Neuronal stem cell (in vitro differentiated cells): ENCODE measurements around the gene MYH8.

Experiments
- DNase-seq: peaks from one replicate; pipeline ENCODE4 v3.0.0-alpha.2; 2013; ENCODE audit warnings: low spot score
- H2AFZ ChIP-seq: one replicate; pipeline ENCODE4 v1.6.1; 2013; ENCODE audit warnings: mild to moderate bottlenecking, low read length, inconsistent platforms
- H2AK5ac ChIP-seq: 2 replicates; pipeline ENCODE4 v1.6.1; 2013; ENCODE audit warnings: low read depth, mild to moderate bottlenecking, inconsistent platforms, low read length, moderate library complexity, mixed read lengths
- H2BK120ac ChIP-seq: 2 replicates; pipeline ENCODE4 v1.6.1; 2013; ENCODE audit warnings: low read depth, mild to moderate bottlenecking, inconsistent platforms, low read length, moderate library complexity, mixed read lengths
- H2BK12ac ChIP-seq: one replicate; pipeline ENCODE4 v1.6.1; 2013; ENCODE audit warnings: low read length, inconsistent platforms
- H2BK15ac ChIP-seq: 2 replicates; pipeline ENCODE4 v1.6.1; 2013; ENCODE audit warnings: mild to moderate bottlenecking, low read length, inconsistent platforms, mixed read lengths
- H2BK5ac ChIP-seq: one replicate; pipeline ENCODE4 v1.6.1; 2013; ENCODE audit warnings: inconsistent platforms, mild to moderate bottlenecking, low read length, moderate library complexity
- H3K14ac ChIP-seq: one replicate; pipeline ENCODE4 v1.6.1; 2013; ENCODE audit warnings: low read length, inconsistent platforms
- H3K18ac ChIP-seq: 2 replicates; pipeline ENCODE4 v1.6.1; 2013; ENCODE audit warnings: low read length, inconsistent platforms
- H3K23ac ChIP-seq: 2 replicates; pipeline ENCODE4 v1.6.1; 2013; ENCODE audit warnings: low read depth, mild to moderate bottlenecking, mixed read lengths, low read length, inconsistent platforms; ENCODE audit not compliant: poor library complexity
- H3K27ac ChIP-seq: replicated peaks from 3 replicates; pipeline ENCODE4 v1.5.1; 2013; ENCODE audit warnings: low read length, inconsistent platforms
- H3K27me3 ChIP-seq, 3 experiments: 2 replicates each; pipeline ENCODE4 v1.6.1; 2013; ENCODE audit warnings: low read length in 3 of 3, mild to moderate bottlenecking in 2 of 3, inconsistent platforms in 1 of 3, low read depth in 1 of 3, mixed read lengths in 1 of 3, moderate library complexity in 1 of 3; ENCODE audit not compliant: control insufficient read depth in 3 of 3, insufficient read depth in 3 of 3
- H3K36me3 ChIP-seq, 2 donors: replicated peaks in 1 of 2; 2 replicates each; pipeline ENCODE4 v1.6.1; 2013; ENCODE audit warnings: low read length in 2 of 2; ENCODE audit not compliant: control insufficient read depth in 2 of 2, insufficient read depth in 2 of 2
- H3K4ac ChIP-seq: 2 replicates; pipeline ENCODE4 v1.6.1; 2013; ENCODE audit warnings: inconsistent platforms, mild to moderate bottlenecking, low read length, moderate library complexity
- H3K4me1 ChIP-seq, 2 donors: 1 replicate in 1 of 2; 2 replicates in 1 of 2; pipeline ENCODE4 v1.6.1; 2013; ENCODE audit warnings: low read length in 2 of 2, low read depth in 1 of 2; ENCODE audit not compliant: control insufficient read depth in 2 of 2, insufficient read depth in 1 of 2
- H3K4me2 ChIP-seq: one replicate; pipeline ENCODE4 v1.6.1; 2013; ENCODE audit warnings: mild to moderate bottlenecking, low read length, inconsistent platforms; ENCODE audit not compliant: insufficient read depth, poor library complexity, severe bottlenecking
- H3K4me3 ChIP-seq, 2 donors: 2 replicates each; pipeline ENCODE4 v1.5.1; 2013; ENCODE audit warnings: low read length in 2 of 2, mild to moderate bottlenecking in 2 of 2, inconsistent platforms in 1 of 2, moderate library complexity in 1 of 2
- H3K79me1 ChIP-seq: one replicate; pipeline ENCODE4 v1.6.1; 2013; ENCODE audit warnings: low read depth, mild to moderate bottlenecking, inconsistent platforms, low read length, moderate library complexity
- H3K9ac ChIP-seq: one replicate; pipeline ENCODE4 v1.6.1; 2013; ENCODE audit warnings: mild to moderate bottlenecking, low read depth, low read length, inconsistent platforms; ENCODE audit not compliant: poor library complexity
- H3K9me3 ChIP-seq, 2 donors: replicated peaks in 1 of 2; 2 replicates each; pipeline versions ENCODE3 to v1.6.1; 2013; ENCODE audit warnings: low read length in 2 of 2, mild to moderate bottlenecking in 2 of 2, inconsistent platforms in 1 of 2, low read depth in 1 of 2, mixed read lengths in 1 of 2, moderate library complexity in 1 of 2; ENCODE audit not compliant: control insufficient read depth in 2 of 2, insufficient read depth in 1 of 2
- H4K8ac ChIP-seq: one replicate; pipeline ENCODE4 v1.6.1; 2013; ENCODE audit warnings: low read depth, mild to moderate bottlenecking, inconsistent platforms, low read length, moderate library complexity
- H4K91ac ChIP-seq: one replicate; pipeline ENCODE4 v1.6.1; 2013; ENCODE audit warnings: low read length, low read depth, mild to moderate bottlenecking, inconsistent platforms; ENCODE audit not compliant: poor library complexity
- WGBS, 2 donors: extraction: QIAGEN DNeasy Blood & Tissue Kit; methylation state at CpG; one replicate each; pipeline ENCODE4 v1.1.7; 2013; ENCODE audit warnings: missing lambda C conversion rate in 2 of 2, mixed read lengths in 1 of 2; ENCODE audit not compliant: insufficient read length in 2 of 2, insufficient replicate concordance in 1 of 2; ENCODE audit errors: extremely low coverage in 2 of 2; 5-methylcytosine and 5-hydroxymethylcytosine counted together

MYH8 gene

GRCh38 chr17:10420811-10421210 lies 939 bp downstream of the MYH8 start:
- Histone ChIP-seq H3K27ac (no peak overlapping the region), H3K9me3 (no peaks in the 10 kb centered on the region)
- no CpG with 5 or more reads among the region's 2 CpGs for WGBS, 2 donors

DNA sequence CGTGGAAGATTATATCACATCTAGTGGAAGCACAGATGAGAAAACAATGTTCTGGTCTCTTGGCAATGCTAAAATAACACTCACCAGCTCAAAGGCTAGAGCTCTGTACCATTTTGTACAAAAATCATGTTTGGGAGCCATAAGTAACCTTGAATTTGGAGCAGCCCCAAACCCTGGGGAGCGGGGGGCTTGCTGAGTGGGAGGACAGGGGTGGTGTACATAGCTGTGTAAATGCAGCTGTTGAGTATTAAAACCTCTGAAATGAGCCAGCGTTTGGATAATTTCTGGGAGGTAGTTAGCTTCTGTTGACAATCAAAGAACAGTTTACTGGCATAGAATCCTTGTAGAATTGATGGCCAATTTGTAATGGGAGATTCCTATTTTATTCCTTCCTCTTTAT lies 4.3 kb downstream of the MYH8 start:
- Histone ChIP-seq H4K91ac (no peak overlapping the region), H3K4ac (no peak overlapping the region), H3K36me3 (no peaks in the 10 kb centered on the region), H2AK5ac (no peak overlapping the region), H3K4me1 (no peaks in the 10 kb centered on the region), H2BK12ac (no peak overlapping the region), H4K8ac (peak overlapping the region; percentile 10), H3K18ac (no peak overlapping the region), H3K9ac (no peak overlapping the region), H2AFZ (no peak overlapping the region), H2BK120ac (no peak overlapping the region), H3K9me3 (no peaks in the 10 kb centered on the region), H2BK5ac (no peak overlapping the region), H3K23ac (no peak overlapping the region), H3K27me3 (no peaks in the 10 kb centered on the region), H3K4me2 (no peak overlapping the region), H3K14ac (no peak overlapping the region), H3K4me3 (no peak overlapping the region), H2BK15ac (no peak overlapping the region), H3K79me1 (no peaks in the 10 kb centered on the region), H3K27ac (no peak overlapping the region)
- no CpG with 5 or more reads among the region's 3 CpGs for WGBS, 2 donors
- no peak for DNase-seq

More at GRCh38 chr17:10420811-10421210, 939 bp downstream of the MYH8 start:
- H2BK120ac ChIP-seq: no peak overlapping the region
- H3K18ac ChIP-seq: no peak overlapping the region
- H3K4me1 ChIP-seq: no peaks in the 10 kb centered on the region
- no peak overlapping the region for H4K91ac ChIP-seq
- no peak overlapping the region for H4K8ac ChIP-seq
- DNase-seq: no peak
- H2AFZ ChIP-seq: no peak overlapping the region
- no peaks in the 10 kb centered on the region for H3K36me3 ChIP-seq
- no peak overlapping the region for H2BK5ac ChIP-seq
- no peak overlapping the region for H3K4me2 ChIP-seq
- H2BK12ac ChIP-seq: no peak overlapping the region
- no peak overlapping the region for H3K14ac ChIP-seq
- no peak overlapping the region for H3K4me3 ChIP-seq
- no peak overlapping the region for H2AK5ac ChIP-seq
- H2BK15ac ChIP-seq: no peak overlapping the region
- H3K27me3 ChIP-seq: no peaks in the 10 kb centered on the region
- no peaks in the 10 kb centered on the region for H3K79me1 ChIP-seq
- no peak overlapping the region for H3K9ac ChIP-seq
- no peak overlapping the region for H3K23ac ChIP-seq
- no peak overlapping the region for H3K4ac ChIP-seq

DNA sequence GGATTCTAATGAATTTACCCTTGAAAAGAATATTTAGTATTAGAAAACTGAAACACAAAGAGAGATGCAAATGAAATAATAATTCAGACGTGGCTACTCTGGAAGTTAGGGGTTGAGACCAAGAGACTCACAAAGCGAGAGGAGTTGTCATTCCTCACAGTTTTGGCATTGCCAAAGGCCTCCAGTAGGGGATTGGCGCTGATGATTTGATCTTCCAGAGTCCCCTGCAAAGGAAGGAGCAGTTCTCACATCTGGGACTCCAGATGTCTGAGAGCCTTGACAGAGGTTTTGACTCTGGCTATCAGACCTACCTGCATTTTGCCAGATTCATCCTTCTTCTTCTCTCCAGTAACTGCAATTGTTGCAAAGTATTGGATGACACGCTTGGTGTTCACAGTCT lies 6.6 kb downstream of the MYH8 start:
- Histone ChIP-seq H3K4ac (no peak overlapping the region), H2BK15ac (no peak overlapping the region), H2BK5ac (no peak overlapping the region), H3K23ac (no peak overlapping the region), H3K14ac (no peak overlapping the region), H2BK12ac (no peak overlapping the region), H3K18ac (no peak overlapping the region), H3K36me3 (no peaks in the 10 kb centered on the region), H2AFZ (no peak overlapping the region), H4K8ac (no peak overlapping the region), H3K9ac (no peak overlapping the region), H3K4me1 (no peaks in the 10 kb centered on the region), H3K4me2 (no peak overlapping the region), H3K4me3 (no peak overlapping the region), H4K91ac (no peak overlapping the region), H2BK120ac (no peak overlapping the region), H3K27me3 (no peaks in the 10 kb centered on the region), H3K79me1 (no peaks in the 10 kb centered on the region), H3K27ac (no peak overlapping the region), H3K9me3 (no peaks in the 10 kb centered on the region), H2AK5ac (no peak overlapping the region)
- no peak for DNase-seq
- no CpG with 5 or more reads among the region's 4 CpGs for WGBS, 2 donors

GRCh38 chr17:10403589-10403988 lies 18.2 kb downstream of the MYH8 start:
- Histone ChIP-seq H2BK12ac (no peak overlapping the region), H3K27ac (no peak overlapping the region), H3K4me1 (no peaks in the 10 kb centered on the region), H3K4me3 (no peak overlapping the region), H4K91ac (no peak overlapping the region), H2BK5ac (no peak overlapping the region), H2AK5ac (no peak overlapping the region), H2BK120ac (no peak overlapping the region), H3K36me3 (no peaks in the 10 kb centered on the region), H3K9ac (no peak overlapping the region), H3K18ac (no peak overlapping the region), H3K79me1 (no peaks in the 10 kb centered on the region), H3K9me3 (no peaks in the 10 kb centered on the region), H2BK15ac (no peak overlapping the region), H3K23ac (no peak overlapping the region), H3K27me3 (no peaks in the 10 kb centered on the region), H3K14ac (no peak overlapping the region), H3K4me2 (no peak overlapping the region), H2AFZ (no peak overlapping the region), H4K8ac (no peak overlapping the region), H3K4ac (no peak overlapping the region)
- DNase-seq: no peak
